Measurements from ENCODE around the gene ELAC2.
"Not testable (repeated sequence)": the region's sequence is repeated elsewhere in the genome, so short reads cannot be mapped to it uniquely, and the experiment has no call there.

ELAC2 gene

DNA sequence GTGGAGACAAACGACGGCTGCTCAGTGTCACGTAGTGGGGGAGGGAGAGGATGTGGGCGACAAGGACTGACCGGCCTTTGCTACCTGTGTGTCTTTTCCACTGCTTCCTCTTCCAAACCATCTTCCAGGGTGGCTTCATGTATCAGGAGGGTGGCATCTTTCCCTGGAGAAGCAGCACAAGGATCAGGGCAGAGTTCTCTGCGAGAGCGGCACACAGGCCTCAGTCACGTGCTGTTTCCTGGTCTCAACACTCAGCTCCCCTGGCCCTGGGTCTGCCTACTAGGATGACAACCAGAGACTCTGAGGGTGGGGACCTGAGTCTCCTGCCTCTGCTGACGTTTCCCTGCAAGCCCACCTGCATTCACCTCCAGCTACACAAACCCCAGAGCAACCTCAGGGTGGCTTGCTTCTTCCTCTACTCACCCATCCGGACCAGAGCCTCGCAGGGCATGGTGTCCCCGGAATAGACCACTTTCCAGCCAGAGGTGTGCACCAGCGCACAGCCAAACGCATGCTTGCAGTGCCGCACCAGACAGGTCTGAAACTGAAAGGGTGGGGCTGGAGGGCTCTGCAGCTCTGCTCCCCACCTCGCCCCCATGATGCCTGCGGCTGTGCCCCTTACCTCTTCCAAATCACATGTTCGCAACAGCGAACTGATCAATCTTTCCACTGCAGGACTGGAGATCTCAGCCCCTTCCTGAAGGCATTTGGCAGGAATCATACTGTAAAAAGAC is 23.3 kb downstream of the ELAC2 start:
- in situ Hi-C loops (cut with HindIII; ENCODE audit: low pct_unique_long_range_greater_than_20kb, low sequenced_read_pairs), result no loop called here
- no peak for TF ChIP-seq JUND (IDR thresholded peaks at IDR 0.05; ENCODE audit: low read depth)
- no peak for DNase-seq (ENCODE audit: low read depth in 1 of 2, low spot score in 1 of 2)

- in situ Hi-C loops (cut with HindIII; ENCODE audit: low pct_unique_long_range_greater_than_20kb, low sequenced_read_pairs), result no loop called here
- DNase-seq (ENCODE audit: low read depth in 1 of 2, low spot score in 1 of 2), result no peak
- no peak for TF ChIP-seq JUND (IDR thresholded peaks at IDR 0.05; ENCODE audit: low read depth)
Measured at GRCh38 chr17:12993631-12994030, 24.2 kb downstream of the ELAC2 start.

GRCh38 chr17:12992676-12993075 is 25.2 kb downstream of the ELAC2 start:
- in situ Hi-C loops (cut with HindIII; ENCODE audit: low pct_unique_long_range_greater_than_20kb, low sequenced_read_pairs), result no loop called here
- TF ChIP-seq JUND (IDR thresholded peaks at IDR 0.05; ENCODE audit: low read depth), result no peak
- no peak for DNase-seq (ENCODE audit: low read depth in 1 of 2, low spot score in 1 of 2)

GRCh38 chr17:12990926-12991325 is 26.9 kb downstream of the ELAC2 start:
- DNase-seq (ENCODE audit: low read depth in 1 of 2, low spot score in 1 of 2), result no peak
- no peak for TF ChIP-seq JUND (IDR thresholded peaks at IDR 0.05; ENCODE audit: low read depth)
- in situ Hi-C loops (cut with HindIII; ENCODE audit: low pct_unique_long_range_greater_than_20kb, low sequenced_read_pairs), result no loop called here

GRCh38 chr17:12990041-12990808 is 27.6 kb downstream of the ELAC2 start:
- in situ Hi-C loops (cut with HindIII; ENCODE audit: low pct_unique_long_range_greater_than_20kb, low sequenced_read_pairs), result no loop called here
- no peak for TF ChIP-seq JUND (IDR thresholded peaks at IDR 0.05; ENCODE audit: low read depth)
- DNase-seq (ENCODE audit: low read depth in 1 of 2, low spot score in 1 of 2), result no peak

DNA sequence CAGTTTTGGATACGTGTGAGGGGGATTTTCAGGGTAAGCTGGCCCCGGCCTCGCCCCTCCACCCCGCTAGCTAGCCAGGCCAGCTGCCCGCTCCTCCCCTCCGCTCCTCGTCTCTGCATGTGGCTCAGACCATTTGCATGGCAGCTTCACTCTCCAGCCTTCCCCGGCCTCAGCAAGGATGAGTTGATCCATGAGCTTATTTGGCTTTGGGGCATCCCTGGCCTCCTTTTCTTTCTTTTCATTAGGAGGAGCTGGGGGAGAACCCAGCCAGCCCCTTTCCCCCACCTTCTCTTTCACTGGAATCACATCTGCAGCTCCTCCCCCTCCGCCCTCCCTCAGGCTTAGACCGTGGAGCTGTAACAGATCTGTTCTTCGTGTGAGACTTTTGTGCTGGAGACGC is 30.7 kb downstream of the ELAC2 start:
- TF ChIP-seq JUND (IDR thresholded peaks at IDR 0.05; ENCODE audit: low read depth), result no peak

DNA sequence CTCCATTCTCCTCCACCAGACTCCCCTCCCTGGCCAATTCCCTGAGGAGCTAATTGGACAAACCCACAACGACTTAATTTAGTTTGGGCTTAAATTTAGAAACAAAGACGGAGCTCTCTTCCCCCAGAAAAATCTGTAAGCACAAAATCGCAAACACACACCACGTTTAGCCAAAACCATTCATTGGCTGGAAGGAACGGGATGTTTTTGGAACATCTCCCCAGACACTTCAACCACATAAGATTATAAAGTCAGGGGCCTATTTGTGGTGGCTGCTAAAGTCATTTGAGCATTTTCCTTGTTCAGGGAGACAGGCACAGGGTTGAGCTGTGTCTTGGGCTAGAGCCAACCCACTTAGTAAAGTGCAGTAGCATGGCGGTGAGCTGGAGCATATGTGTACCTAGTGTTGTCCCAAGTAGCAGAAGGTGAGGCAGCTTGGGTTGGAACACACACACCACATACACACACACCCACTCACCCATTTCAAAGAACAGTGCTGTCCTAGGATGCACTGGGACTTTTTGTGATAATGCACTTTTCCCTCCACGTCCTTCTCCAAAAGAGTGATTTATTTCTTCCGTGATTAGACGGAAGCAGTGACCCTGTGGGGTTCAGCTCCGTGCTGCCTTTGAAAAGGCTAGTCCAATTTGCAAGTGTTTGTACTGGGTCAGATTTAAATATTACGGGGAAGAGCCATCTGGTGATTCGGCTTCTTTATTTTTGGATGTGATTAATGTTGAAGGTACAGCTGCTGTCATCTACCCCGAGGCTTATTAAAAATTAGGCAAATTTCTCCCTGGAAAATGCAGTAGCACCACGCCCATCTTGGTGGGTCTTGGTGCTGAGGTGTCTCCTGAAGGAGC is 32.2 kb downstream of the ELAC2 start:
- no peak for TF ChIP-seq JUND (IDR thresholded peaks at IDR 0.05; ENCODE audit: low read depth)
- no peak for DNase-seq (ENCODE audit: low read depth in 1 of 2, low spot score in 1 of 2)
- in situ Hi-C loops (cut with HindIII; ENCODE audit: low pct_unique_long_range_greater_than_20kb, low sequenced_read_pairs), result no loop called here

More for the DNA sequence above, 30.7 kb downstream of the ELAC2 start:
- DNase-seq (ENCODE audit: low read depth in 1 of 2, low spot score in 1 of 2), result no peak
- in situ Hi-C loops (cut with HindIII; ENCODE audit: low pct_unique_long_range_greater_than_20kb, low sequenced_read_pairs), result no loop called here

DNA sequence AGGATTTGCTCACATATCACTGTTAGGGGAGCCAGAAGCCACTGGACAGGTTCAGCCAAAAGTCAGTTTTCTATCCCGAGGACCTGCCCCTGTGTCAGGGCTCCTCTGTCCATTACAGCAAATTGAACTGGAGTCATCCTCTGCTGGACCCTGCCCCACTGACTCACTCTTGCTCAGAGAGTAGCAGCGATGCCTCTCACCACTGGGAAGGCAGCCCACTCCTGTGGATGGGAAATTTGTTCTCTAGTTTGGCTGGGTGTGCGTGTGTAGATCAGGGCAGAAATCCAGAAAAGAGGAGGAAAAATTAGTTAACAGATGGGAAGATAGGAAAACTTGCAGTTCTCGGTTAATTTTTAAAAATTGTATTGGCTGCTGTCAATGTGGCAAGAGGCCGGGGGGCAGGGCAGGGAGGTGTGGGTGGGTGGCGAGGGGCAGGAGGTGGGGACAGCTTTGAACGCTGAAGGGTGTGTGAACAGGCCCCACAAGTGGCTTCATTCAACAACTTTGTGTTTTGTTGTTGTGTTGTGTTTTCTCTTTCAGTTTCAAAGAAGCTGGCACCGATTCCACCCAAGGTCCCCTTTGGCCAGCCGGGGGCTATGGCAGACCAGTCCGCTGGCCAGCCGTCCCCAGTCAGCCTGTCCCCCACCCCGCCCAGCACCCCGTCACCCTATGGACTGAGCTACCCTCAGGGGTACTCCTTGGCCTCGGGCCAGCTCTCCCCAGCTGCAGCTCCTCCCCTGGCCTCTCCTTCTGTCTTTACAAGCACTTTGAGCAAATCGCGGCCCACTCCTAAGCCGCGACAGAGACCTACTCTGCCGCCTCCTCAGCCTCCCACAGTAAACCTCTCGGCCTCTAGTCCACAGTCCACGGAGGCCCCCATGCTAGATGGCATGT is 33.6 kb downstream of the ELAC2 start:
- in situ Hi-C loops (cut with HindIII; ENCODE audit: low pct_unique_long_range_greater_than_20kb, low sequenced_read_pairs), result no loop called here
- no peak for DNase-seq (ENCODE audit: low read depth in 1 of 2, low spot score in 1 of 2)
- TF ChIP-seq JUND (IDR thresholded peaks at IDR 0.05; ENCODE audit: low read depth), result no peak

GRCh38 chr17:12982224-12982623 is 35.6 kb downstream of the ELAC2 start:
- TF ChIP-seq JUND (IDR thresholded peaks at IDR 0.05; ENCODE audit: low read depth), result no peak
- in situ Hi-C loops (cut with HindIII; ENCODE audit: low pct_unique_long_range_greater_than_20kb, low sequenced_read_pairs), result no loop called here

GRCh38 chr17:12979826-12980500 is 37.9 kb downstream of the ELAC2 start:
- no peak for DNase-seq (ENCODE audit: low read depth in 1 of 2, low spot score in 1 of 2)
- in situ Hi-C loops (cut with HindIII; ENCODE audit: low pct_unique_long_range_greater_than_20kb, low sequenced_read_pairs), result no loop called here
- no peak for TF ChIP-seq JUND (IDR thresholded peaks at IDR 0.05; ENCODE audit: low read depth)

More at GRCh38 chr17:12982224-12982623, 35.6 kb downstream of the ELAC2 start:
- DNase-seq (ENCODE audit: low read depth in 1 of 2, low spot score in 1 of 2), result no peak

GRCh38 chr17:12979246-12979645 is 38.6 kb downstream of the ELAC2 start:
- TF ChIP-seq JUND (IDR thresholded peaks at IDR 0.05; ENCODE audit: low read depth), result no peak
- in situ Hi-C loops (cut with HindIII; ENCODE audit: low pct_unique_long_range_greater_than_20kb, low sequenced_read_pairs), result no loop called here
- no peak for DNase-seq (ENCODE audit: low read depth in 1 of 2, low spot score in 1 of 2)

- DNase-seq (ENCODE audit: low read depth in 1 of 2, low spot score in 1 of 2); in situ Hi-C loops (cut with HindIII; ENCODE audit: low pct_unique_long_range_greater_than_20kb, low sequenced_read_pairs): not testable (repeated sequence)
Measured at GRCh38 chr17:12978787-12979186, 39.0 kb downstream of the ELAC2 start.
